Stimulated activated CD8-positive, alpha-beta memory T cell treated with anti-CD3 and anti-CD28 coated beads, Interleukin-2, amount 100 ng/mL, for 1 hour (primary cell): ENCODE results near the gene TTC7B.

ENCODE experiments used
- DNase-seq, 2 donors: peaks; one replicate each; pipeline ENCODE4 v3.0.0-alpha.2; 2020; ENCODE audit warnings: low read depth in 2 of 2

Gene TTC7B

DNA sequence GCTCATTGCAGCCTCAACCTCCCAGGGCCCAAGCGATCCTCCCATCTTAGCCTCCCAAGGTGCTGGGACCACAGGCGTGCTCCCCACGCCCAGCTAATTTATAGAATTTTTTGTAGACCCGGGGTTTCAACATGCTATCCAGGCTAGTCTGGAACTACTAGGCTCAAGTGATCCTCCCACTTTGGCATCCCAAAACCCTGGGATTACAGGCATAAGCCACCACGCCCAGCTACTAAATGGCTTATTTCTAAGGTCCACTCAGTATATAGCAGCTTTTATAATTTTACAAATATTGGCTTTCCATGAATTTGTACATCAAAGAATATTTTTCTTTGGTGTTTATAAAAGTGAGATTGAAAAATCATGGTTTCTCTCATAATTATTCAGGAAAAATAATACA lies 167.8 kb downstream of the TTC7B start:
- no peak for DNase-seq

DNA sequence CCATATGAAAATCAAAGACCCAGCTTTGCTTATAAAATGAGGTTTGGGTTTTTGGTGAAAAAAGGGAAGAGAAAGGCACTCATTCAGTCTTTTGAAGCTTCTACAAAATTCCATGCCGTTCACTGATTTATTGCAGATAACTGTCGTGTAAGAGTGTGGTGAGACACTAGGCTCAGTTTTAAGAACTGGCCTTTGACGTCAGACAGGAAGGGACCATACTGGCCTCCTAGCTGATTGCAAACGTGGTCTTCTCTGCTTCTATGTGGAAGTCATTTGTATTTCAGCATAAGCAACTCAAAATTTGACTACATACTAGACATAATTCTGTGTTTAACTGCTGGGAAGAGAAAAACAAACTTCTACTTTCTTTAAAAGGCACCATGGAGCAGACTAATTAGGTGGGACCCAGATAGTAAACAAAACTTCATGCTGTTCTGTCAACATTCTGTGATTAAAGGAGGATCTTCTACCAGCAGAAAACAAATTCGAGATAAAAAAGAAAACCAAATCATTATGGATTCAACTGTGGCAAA lies 168.7 kb downstream of the TTC7B start:
- no peak for DNase-seq

DNA sequence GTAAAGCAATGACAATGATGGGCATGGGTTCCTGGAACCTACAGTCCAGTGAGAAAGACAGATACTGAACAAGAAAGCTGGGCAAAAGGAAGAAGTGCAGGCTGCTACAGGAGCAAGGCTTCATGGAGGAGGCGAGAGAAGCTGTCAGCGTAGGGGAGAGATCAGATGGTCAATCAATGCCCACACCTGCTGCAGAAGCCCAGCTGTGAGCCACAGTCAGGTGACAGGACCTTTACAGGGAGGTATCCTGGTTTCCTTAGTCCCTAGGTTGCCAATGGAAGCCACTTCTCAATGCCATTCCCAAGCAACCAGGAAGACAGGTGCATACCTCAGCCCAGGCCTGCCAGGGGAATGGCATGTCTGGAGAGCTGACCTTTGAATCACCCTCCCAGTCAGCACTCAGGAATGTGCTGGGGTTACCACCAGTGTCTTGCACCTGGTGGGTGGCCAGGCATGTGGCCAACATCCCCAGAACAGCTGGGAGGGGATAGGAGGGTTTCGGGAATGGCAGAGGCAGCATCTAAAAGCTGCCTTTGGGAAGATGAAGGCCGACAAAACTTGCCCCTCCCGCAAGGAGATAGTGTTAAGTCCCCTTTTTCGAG lies 170.3 kb downstream of the TTC7B start:
- no peak for DNase-seq

DNA sequence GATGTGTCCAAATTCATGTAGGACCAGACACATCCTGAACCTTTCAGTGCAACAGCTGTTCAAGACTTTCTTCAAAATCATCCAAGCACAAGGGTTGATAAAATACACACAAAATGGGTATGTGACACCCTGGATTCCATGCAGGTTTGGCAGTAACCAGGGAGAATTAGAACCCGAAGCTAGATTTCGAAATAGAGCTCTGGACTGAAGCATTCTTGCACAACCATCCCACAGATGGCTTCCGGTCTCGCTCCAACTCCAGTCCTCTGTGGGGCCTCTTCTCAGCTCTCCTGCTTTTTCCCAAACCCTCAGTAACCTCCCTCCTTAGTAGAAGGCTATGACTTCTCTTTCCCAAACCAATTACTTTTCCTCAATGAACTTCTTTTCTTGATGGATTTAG lies 171.3 kb downstream of the TTC7B start:
- DNase-seq = no peak

DNA sequence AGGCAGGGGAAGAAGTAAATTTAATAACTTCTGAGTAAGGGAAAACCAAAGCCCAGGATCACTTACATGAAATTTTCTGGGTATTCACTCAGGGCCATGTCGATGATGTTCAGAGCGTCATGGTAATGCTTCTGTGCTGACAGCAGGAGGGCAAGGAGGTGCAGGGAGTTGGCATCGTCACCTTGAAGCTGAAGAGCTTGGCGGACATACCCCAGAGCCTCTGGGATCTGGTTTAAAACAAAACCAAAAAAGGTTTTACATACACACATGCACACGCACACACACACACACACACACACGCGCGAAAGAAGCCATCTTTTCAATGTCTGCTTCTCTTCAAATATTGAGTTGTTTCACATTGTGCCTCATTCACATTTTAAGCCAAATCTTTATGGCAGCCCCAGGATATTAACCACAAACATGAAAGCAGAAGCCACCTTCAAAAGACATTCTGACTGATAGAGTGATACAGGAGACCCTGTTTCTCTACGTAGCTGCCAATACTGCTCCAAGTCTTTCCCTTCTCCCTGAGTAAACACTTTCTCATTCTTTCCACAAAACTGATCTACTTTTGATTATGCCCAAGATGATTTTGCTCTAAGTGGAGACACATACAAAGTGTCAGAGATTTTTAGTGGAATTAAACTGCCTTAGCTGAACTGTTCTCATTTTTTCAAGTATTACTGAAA lies 172.1 kb downstream of the TTC7B start:
- no peak for DNase-seq

DNA sequence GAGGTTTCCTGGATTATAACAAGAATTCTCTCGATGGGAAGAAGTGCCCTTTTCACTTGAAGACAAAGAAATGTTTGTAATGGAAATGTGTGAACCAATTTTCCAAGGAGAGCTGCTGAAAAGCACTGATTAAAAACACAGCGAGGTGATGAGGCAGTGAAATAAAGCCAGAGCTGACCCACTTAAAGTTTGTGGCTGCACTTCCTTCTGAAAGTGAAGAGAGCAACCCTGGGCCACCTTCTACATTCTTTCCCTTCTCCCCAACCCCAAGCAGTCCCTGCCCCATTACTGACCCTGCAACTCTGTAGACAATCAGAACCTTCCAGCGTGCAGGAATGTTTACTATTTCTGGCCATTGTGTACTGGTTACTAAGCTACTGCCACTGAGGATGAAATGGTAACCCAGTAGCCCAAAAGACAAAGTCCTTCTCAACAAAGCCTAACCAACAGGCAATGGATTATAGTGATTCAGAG lies 173.9 kb downstream of the TTC7B start:
- no peak for DNase-seq

DNA sequence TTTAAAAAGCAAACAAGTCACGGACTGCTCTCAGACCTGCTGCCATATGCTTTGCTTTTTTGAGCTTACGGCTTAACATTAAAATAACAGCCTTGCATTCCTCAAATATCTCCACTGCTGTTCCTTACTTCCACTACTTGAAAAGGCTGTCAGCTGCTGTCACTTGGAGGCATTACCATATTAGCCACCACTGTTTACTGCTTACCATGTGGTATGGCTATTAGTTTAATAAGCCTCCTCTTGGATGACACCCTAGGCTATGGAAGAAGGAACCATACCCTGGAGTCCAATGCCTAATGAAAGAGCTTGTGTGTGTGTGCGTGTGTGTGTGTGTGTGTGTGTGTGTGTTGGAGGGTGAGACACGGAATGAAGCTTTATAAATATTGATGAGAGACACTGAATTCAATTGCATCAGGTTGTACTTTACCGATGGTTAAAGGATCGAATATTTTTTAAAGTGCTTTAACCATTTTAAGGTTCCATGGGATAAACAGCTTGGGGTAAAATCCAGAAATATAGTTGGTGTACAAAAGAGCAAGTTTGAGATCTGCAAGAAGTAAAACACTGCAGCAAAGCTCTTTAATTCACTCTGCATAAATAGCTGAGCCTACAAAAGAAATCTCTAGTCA lies 174.5 kb downstream of the TTC7B start:
- DNase-seq = no peak

DNA sequence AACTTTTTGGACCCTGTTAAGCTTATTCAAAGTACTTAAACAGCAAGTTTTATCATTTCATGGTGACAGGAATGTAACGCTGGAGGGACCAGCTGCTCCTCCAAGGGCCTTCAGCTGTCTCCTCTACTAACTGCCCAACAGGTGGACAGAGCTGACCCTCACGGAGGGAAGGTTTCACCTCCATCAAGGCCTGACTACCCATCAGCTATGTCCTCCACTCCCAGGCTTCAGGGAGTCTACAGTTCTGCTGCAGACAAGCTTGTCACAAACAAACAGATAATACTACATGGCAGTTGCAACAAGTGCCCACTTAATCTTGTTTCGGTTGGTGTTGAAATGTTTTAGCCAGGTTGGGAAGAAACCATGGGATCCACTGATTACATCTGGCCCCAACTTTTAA lies 175.1 kb downstream of the TTC7B start:
- no peak for DNase-seq

DNA sequence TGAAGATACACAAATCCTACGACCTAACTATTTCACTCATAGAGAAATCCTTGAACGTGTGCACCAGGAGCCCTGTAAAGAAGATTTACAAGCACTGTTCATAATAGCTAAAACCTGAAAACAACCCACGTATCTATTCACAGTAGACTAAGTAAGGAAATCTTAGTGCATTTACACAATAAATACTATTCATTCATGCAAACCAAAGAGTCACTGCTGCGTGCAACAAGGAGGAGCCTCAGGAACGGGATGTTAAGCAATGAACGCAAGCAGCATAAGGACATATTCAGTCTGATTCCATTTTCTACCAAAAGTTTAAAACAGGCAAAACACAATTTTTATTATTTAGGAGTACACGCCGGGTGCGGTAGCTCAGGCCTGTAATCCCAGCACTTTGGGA lies 176.6 kb downstream of the TTC7B start:
- DNase-seq = no peak

DNA sequence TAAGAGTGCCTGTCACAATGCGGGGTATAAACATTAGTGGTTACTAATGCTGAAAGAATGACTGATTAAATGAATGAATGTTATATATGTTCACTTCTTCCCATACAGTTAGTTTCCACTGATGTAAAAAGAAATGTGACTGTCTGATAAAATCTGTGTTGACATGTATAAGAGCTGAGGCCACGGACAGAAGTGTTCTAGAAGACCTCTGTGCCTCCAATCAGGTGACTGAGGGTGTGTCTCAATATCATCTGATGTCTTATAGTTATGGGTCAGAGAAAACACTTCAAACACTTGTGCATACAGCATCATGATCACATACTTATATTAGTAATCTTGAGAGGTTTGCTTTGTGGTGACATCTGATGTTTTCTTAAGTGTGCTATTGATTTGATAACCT lies 183.4 kb downstream of the TTC7B start:
- DNase-seq = no peak

DNA sequence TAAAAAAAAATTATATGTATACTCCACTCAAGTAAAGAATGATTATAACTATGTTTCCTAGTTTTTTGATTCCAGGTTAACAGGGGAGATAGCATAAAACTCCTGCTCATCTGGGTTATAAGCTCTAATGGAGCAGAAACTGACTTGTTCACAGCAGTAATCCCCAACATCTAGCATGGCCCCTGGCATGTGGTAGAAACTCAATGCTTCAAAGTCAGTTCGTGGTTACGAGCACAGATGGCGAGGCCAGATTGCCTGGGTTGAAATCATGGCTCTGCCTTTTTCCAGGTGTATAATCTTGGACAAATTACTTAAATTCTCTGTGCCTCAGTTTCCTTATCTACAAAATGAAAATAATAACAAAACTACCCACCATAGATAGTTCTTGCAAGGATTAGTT lies 183.8 kb downstream of the TTC7B start:
- no peak for DNase-seq

DNA sequence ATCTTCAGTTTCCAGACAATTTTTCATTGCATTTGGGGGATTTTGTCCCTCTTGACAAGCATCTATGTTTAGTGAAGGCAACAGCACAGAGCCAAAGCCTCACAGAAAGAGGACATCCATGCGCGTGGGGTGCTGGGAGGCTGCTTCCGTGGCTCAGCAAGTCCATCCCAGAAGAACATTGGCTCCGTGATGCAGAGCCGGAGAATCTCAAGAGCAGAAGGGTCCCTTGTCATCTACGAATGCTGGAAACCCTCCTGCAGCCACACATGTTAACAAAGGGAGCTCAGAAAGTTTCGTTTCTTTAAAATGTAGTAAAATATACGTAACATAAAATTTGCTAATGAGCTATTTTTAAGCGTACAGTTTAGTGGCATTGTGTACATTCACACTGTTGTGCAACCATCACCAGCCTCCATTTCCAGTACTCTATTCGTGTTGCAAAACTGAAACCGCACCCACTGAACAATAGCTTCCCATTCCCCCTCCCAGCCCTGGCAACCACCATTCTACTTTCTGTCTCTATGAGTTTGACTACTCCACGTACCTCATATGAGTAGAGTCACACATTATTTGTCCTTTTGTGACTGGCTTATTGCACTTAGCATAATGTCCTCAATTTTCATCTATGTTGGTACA lies 185.9 kb downstream of the TTC7B start:
- DNase-seq = no peak

DNA sequence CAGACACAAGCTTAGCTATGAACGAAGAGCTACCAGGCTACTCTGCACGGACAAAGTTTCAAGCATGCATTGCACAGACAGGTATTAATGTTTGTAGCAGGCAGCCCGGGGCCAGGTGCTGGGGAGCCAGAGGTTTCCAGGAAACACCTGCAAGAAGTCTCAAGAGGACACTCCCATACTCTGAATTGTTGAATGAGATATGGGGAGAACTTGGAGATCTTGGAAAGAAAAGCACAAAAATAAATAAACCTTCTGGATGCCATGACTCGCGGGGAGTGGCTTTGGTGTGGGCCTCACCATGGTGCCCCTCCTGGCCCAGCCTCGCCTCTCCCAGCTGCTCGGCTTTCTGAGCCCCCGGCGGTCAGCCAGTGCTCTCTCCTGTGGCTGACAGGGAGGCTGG lies 186.8 kb downstream of the TTC7B start:
- no peak for DNase-seq

DNA sequence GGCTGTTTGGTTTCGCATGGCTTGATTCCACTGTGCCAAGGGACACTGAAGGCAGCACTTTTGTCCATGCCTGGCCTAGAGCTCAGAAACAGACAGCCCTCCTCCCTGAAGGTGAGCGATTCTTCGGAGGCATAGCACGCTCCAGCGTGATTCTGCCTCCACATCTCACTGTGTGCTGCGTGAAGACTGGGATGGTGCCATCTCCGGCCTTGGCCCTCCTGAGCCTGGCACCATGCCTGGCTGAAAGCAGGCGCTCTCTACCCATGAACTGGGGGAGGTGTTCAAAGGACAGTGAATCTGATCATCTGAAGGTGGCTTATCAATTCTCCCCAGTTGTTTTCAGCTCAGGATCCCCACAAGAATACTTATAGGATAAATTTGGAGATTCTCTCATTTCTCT lies 187.4 kb downstream of the TTC7B start:
- DNase-seq = no peak

DNA sequence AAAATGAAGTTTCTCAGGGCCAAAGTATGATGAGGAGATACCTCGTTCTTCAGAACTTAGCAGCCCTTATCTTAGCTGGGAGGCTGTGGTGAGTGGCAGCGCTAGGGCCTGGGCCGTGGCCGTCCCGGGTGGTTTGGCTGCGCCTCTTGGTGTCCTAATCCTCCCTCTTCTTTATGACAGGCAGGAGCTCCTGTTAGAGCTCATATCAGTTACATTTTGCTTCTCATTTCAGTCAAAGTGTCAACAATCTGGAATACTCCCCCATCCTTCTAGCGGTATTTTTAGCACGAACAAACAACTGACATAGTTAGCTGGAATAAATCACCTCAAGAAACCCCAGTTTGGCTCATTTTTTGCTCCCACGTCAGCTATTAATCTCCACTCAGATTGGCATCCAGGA lies 188.8 kb downstream of the TTC7B start:
- no peak for DNase-seq

DNA sequence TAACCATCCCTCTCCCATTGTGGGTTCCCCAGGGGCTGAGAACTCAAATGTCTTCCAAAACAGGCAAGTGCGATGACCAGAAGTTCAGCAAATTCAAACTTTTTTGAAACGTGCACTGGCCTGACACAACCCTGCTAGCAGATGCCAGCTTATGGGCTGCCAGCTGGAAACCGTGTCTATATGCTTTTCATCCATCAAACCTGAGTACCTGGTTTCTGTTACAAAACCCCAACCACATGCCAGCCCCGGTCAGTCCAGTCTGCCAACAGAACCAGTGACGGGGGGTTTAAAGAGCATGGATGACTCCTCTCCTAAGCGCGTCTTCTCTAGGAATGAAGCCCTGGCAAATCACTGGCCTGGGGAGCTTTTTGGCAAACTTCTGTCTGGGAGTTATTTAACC lies 189.7 kb downstream of the TTC7B start:
- DNase-seq = no peak

DNA sequence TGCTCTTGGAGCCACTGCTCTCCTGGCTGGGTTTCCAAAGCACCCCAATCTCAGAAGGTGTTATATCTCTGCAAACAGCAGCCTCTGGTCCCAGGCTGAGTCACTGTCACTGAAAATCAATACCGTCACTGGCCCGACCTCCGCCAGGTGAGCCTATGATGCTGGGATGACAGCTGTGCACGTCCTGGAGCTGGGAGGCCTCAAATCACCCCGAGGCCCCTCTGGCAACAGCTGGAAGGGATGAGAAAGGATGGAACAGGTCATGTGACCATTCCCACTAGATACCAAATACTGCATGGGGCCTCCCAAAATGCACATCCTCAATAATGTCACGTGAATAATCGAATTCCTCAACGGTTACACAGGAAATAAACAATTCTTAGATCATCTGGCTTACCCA lies 190.8 kb downstream of the TTC7B start:
- DNase-seq = no peak

DNA sequence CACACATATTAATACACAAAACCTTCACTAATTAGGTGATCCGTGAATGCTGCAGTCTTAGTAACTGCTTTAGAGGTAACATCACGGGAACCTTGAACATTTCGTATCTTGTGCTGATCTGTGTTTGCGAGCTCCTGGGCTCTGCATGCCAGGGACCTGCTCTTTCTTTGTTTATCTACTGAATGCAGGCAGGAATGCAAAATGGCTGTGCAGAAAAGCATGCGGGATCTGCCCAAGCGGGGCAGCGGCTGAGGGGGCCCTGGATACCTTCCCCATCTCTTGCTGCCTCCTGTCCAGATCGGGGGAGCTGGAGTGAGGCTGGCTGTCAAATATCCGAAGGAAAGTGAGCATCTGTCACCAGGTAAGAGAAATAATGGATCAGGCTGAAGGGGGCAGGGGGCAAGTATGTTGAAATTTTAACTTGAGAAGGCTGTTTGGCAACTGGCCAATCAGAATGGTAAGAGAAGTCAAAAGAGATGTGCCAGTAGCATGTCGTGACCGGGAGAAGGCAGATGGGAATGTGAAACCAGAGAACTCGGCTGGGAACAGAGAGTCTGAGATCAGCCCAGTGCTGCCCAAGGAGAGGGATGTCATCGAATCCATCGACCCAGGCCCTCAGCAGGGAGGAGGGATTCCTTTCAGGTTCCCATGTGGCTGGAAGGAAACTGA lies 191.4 kb downstream of the TTC7B start:
- DNase-seq = no peak

DNA sequence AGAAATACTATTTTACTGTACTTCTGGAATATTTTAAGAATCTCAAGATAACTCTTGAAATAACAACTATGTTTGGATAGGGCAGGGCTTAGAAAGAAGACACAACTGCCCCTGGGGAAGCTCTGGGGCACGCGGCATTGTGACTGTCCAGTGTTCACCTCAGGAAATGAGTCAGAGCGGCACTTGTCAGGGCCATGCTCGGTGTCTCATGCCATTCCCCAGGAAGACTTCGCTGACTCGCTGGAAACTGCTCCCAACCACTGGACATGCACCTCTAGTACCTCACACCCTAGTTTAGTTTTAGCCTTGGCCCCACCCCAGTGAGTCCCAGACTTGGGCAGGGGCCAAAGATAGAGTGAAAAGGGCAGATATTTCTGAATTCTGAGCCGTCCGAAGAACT lies 192.0 kb downstream of the TTC7B start:
- no peak for DNase-seq

DNA sequence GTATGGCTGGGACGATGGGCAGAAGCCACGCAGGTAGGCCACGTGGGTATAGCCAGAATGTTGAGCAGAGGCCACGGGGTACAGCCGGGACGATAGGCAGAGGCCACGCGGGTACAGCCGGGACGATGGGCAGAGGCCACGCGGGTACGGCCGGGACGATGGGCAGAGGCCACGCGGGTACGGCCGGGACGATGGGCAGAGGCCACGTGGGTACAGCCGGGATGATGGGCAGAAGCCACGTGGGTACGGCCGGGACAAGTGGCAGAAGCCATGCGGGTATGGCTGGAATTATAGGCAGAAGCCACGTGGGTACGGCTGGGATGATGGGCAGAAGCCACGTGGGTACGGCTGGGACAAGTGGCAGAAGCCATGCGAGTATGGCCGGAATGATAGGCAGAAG lies 195.0 kb downstream of the TTC7B start:
- DNase-seq = no peak

DNA sequence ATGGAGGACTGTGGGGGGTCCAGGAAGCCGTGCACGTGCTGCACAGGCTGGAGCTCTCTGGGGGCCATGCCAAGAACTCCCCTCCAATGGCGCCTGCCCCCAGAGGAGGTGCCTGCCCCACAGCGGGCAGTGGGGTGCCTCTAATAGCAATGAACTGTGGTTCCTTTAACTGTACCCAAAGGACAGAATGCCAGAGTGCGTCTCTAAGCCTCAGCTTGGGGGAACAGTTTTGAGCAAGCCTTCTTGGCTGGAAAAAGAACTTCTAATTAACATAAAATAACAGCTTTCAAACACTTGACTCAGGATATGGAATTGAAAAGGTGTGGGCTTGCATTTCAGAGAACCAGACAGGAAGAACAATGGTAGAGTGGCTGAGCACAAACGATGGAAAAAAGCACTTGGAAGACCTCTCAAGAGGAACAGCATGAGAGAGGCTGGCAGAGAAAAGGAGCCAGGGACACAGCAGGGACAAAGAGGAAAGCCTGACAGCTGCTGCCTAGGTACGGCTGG lies 195.6 kb downstream of the TTC7B start:
- DNase-seq = no peak

DNA sequence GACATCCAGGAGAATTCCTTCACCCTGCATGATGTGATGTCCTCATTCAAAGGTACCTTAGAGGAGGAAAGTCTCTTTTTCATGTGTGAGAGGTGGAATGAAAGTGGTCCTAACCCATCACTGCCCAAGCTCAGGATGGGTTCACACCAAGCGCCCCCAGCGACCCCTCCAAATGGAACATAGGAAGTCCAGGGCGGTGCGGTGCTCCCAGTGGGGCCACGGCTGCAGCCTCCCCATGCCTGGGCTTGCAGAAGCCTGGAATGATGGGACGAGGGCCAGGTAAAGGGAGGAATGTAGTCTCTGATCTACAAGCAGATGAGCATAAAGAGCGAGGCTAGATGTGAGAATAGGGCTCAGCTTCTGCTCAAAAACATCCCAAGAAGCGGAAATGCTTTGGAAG lies 196.3 kb downstream of the TTC7B start:
- no peak for DNase-seq
